ENCODE data around the gene SLC35D2.

Gene SLC35D2

DNA sequence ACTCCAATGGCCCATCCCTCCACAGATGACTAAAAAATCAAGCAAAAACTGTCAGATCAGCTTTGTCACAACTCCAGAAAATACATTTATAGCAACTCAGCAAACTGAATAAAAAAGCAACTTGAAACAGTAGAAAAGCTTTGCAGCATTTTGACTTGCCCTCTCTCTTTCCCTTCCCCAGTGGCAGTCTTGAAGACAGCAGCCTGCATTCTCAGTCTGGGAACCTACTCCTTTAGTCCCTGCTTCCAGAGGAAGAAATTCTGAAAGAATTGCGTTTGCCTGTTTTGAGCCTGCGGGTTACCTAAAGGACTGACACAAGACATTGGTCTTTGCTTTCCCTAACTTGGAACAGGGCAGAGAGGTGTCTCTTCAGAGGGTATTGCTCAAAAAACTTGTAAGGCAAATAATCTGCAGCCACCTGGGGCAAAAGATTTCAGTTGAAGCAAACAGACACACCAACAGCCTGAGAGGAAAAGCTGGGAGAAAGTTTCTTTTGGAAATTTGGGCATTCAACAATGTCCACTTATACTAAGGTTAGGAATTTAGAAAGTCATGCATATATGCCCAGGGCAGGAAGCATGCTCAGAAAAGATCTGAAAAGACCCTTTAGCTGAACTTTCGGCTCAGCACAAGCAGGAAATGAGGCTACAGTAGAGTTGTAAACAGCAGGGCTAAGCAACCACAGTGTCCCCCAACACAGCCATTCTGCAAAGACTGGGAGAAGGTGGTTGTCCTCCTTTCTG is 15.2 kb upstream of the SLC35D2 start:
- Histone ChIP-seq H3K4me3 (ENCODE audit: low read length) (no peak overlapping the region), H4K20me1 (ENCODE audit: control insufficient read depth, insufficient read depth, low read depth, low read length) (peaks cover 38% of the 10 kb centered on the region; the same call in 1 of the 2 replicates), H3K79me2 (ENCODE audit: control insufficient read depth, low read length) (peaks cover 88% of the 10 kb centered on the region), H3K4me1 (ENCODE audit: control insufficient read depth, low read length) (peaks cover 26% of the 10 kb centered on the region), H3K9me3 (ENCODE audit: control insufficient read depth, insufficient read depth, low read length) (no peaks in the 10 kb centered on the region), H3K4me2 (ENCODE audit: low read length) (no peak overlapping the region), H3K36me3 (ENCODE audit: control insufficient read depth, low read length) (peaks cover 61% of the 10 kb centered on the region), H3K27me3 (ENCODE audit: control insufficient read depth, low read length) (no peaks in the 10 kb centered on the region), H3K27ac (ENCODE audit: low read depth, low read length) (no peak overlapping the region), H3K9me2 (replicated peaks; ENCODE audit: control insufficient read depth, low read length) (no peaks in the 10 kb centered on the region), H3F3A (ENCODE audit: control insufficient read depth, insufficient read depth) (peaks cover 10% of the 10 kb centered on the region)
- TF ChIP-seq, protein P1, sequence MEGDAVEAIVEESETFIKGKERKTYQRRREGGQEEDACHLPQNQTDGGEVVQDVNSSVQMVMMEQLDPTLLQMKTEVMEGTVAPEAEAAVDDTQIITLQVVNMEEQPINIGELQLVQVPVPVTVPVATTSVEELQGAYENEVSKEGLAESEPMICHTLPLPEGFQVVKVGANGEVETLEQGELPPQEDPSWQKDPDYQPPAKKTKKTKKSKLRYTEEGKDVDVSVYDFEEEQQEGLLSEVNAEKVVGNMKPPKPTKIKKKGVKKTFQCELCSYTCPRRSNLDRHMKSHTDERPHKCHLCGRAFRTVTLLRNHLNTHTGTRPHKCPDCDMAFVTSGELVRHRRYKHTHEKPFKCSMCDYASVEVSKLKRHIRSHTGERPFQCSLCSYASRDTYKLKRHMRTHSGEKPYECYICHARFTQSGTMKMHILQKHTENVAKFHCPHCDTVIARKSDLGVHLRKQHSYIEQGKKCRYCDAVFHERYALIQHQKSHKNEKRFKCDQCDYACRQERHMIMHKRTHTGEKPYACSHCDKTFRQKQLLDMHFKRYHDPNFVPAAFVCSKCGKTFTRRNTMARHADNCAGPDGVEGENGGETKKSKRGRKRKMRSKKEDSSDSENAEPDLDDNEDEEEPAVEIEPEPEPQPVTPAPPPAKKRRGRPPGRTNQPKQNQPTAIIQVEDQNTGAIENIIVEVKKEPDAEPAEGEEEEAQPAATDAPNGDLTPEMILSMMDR (IDR thresholded peaks at IDR 0.05; ENCODE audit: low read depth, low read length, poor library complexity, severe bottlenecking), result no peak
- TF ChIP-seq EZH2phosphoT487 (IDR thresholded peaks at IDR 0.05; ENCODE audit: borderline replicate concordance, low read length), result no peak

DNA sequence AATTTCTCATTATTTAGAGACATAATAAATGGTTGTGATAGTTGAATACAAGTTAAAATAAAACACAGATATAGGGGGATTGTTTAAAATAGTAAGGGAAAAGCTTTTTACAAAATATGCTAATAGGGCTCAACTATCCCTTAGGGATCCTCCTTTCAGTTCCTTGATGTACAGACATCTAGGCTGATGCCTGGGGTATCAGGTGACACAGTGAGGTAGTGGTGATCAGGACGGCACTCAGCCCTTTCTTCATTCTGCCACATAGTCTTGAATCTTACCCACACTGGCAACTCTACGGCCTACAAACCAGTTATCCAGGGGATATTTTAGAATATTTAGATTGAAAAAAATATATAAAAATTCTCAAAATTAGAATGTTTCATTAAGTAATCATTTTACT is 12.5 kb upstream of the SLC35D2 start:
- no peaks in the 10 kb centered on the region for H3K9me3 ChIP-seq (ENCODE audit: control insufficient read depth, insufficient read depth, low read length)
- no peak for TF ChIP-seq EZH2phosphoT487 (IDR thresholded peaks at IDR 0.05; ENCODE audit: borderline replicate concordance, low read length)
- TF ChIP-seq, protein P1 (IDR thresholded peaks at IDR 0.05; ENCODE audit: low read depth, low read length, poor library complexity, severe bottlenecking), result no peak
- peaks cover 24% of the 10 kb centered on the region for H3K4me1 ChIP-seq (ENCODE audit: control insufficient read depth, low read length)
- peaks cover 65% of the 10 kb centered on the region for H3K79me2 ChIP-seq (ENCODE audit: control insufficient read depth, low read length)
- peaks cover 10% of the 10 kb centered on the region for H3F3A ChIP-seq (ENCODE audit: control insufficient read depth, insufficient read depth)
- H3K27ac ChIP-seq (ENCODE audit: low read depth, low read length), result no peak overlapping the region
- peaks cover 80% of the 10 kb centered on the region for H3K36me3 ChIP-seq (ENCODE audit: control insufficient read depth, low read length)
- H4K20me1 ChIP-seq (ENCODE audit: control insufficient read depth, insufficient read depth, low read depth, low read length), result peaks cover 26% of the 10 kb centered on the region; the same call in 1 of the 2 replicates
- no peak overlapping the region for H3K4me2 ChIP-seq (ENCODE audit: low read length)
- no peaks in the 10 kb centered on the region for H3K9me2 ChIP-seq (replicated peaks; ENCODE audit: control insufficient read depth, low read length)
- no peaks in the 10 kb centered on the region for H3K27me3 ChIP-seq (ENCODE audit: control insufficient read depth, low read length)
- H3K4me3 ChIP-seq (ENCODE audit: low read length), result no peak overlapping the region

DNA sequence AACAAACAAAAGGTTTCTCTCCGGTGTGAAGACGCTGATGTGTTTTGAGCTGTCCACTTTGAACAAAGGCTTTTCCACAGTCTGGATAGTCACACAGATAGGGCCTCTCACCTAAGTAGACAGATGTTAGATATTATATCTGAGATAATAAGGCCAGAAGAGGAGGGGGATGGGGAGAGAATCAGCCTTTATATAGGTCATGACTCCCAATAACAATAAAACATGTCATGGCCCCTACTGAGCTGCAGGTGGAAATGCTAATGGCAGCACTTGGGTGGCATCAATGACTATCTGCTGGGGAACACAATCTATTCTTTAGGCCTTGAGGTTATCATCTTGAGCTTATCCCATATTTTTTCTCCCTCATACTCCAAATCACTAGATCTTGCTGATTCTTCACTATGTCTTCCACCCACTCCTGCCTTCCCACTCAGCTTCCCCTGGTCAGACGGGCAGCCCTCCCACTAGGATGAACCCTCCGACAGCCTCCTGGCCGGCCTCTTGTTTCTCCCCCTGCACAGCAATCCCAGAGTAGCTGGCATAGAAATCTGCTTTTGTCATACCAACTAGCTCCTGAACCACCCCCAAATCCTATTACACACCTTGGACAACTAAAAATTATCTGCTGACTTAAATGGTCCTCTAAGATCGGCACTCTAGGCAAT is 11.5 kb upstream of the SLC35D2 start:
- H3K4me2 ChIP-seq (ENCODE audit: low read length), result no peak overlapping the region
- H3K27ac ChIP-seq (ENCODE audit: low read depth, low read length), result no peak overlapping the region
- peaks cover 87% of the 10 kb centered on the region for H3K36me3 ChIP-seq (ENCODE audit: control insufficient read depth, low read length)
- TF ChIP-seq, protein P1 (IDR thresholded peaks at IDR 0.05; ENCODE audit: low read depth, low read length, poor library complexity, severe bottlenecking), result no peak
- TF ChIP-seq EZH2phosphoT487 (IDR thresholded peaks at IDR 0.05; ENCODE audit: borderline replicate concordance, low read length), result no peak
- peaks cover 17% of the 10 kb centered on the region; the same call in 1 of the 2 replicates for H4K20me1 ChIP-seq (ENCODE audit: control insufficient read depth, insufficient read depth, low read depth, low read length)
- no peaks in the 10 kb centered on the region for H3K9me2 ChIP-seq (replicated peaks; ENCODE audit: control insufficient read depth, low read length)
- no peaks in the 10 kb centered on the region for H3K27me3 ChIP-seq (ENCODE audit: control insufficient read depth, low read length)
- H3K9me3 ChIP-seq (ENCODE audit: control insufficient read depth, insufficient read depth, low read length), result no peaks in the 10 kb centered on the region
- peaks cover 14% of the 10 kb centered on the region for H3K4me1 ChIP-seq (ENCODE audit: control insufficient read depth, low read length)
- peaks cover 55% of the 10 kb centered on the region for H3K79me2 ChIP-seq (ENCODE audit: control insufficient read depth, low read length)
- no peak overlapping the region for H3K4me3 ChIP-seq (ENCODE audit: low read length)
- peaks cover 10% of the 10 kb centered on the region for H3F3A ChIP-seq (ENCODE audit: control insufficient read depth, insufficient read depth)

All from DOHH2 (cell line).